Measurements from ENCODE around the gene MPHOSPH10.
A peak's percentile ranks its signal among the peaks of the same experiment; 100 is the strongest.
"Not testable (repeated sequence)": the region's sequence is repeated elsewhere in the genome, so short reads cannot be mapped to it uniquely, and the experiment has no call there.

MPHOSPH10 gene

DNA sequence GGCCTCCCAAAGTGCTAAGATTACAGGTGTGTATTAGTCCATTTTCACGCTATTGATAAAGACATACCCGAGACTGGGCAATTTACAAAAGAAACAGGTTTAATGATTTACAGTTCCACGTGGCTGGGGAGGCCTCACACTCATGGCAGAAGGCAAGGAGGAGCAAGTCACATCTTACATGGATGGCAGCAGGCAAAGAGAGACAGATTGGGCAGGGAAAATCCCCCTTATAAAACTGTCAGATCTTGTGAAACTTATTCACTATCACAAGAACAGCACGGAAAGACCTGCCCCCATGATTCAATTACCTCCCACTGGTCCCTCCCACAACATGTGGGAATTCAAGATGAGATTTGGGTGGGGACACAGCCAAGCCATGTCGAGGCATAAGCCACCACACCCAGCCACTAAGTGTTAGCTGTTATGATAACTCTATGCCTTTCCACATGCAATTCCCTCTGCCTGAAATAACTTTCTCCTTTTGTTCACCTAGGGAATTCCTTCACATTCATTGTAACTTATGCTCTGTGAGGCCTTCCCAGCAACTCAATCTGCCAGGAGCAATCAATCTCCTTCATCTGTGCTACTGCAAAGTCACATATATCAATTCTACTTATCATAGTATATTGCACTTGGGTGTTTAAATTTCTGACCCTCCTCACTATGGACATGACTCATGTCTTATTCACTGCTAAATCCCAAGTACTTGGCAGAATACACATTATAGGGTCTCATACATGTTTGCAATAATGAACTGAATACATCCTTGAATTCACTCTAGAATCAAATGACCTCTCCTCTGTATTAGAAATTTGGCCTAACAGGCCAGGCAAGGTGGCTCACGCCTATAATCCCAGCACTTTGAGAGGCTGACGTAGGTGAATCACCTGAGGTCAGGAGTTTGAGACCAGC is 7.8 kb upstream of the MPHOSPH10 start:
- DNase-seq, result no peak

GRCh38 chr2:71125506-71126294 is 4.7 kb upstream of the MPHOSPH10 start:
- no peak for DNase-seq

DNA sequence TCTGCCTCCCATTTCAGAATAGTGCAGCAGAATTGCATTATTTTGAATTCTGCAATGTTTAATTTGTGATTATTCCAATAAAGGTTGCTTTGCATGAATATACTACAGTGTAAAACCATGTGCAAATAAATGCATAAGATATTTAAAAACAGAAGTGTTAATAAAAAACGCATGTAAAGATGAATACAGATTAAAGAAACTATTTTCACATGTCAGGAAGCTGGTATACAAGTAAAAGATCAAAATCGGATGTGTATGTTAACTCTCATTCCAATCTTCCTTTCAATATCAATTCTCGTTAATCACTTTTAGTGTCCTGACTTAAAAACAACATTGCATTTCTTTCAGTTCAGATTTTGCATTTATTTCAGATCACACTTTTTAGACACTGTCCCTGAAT is 3.5 kb upstream of the MPHOSPH10 start:
- no peak for DNase-seq

DNA sequence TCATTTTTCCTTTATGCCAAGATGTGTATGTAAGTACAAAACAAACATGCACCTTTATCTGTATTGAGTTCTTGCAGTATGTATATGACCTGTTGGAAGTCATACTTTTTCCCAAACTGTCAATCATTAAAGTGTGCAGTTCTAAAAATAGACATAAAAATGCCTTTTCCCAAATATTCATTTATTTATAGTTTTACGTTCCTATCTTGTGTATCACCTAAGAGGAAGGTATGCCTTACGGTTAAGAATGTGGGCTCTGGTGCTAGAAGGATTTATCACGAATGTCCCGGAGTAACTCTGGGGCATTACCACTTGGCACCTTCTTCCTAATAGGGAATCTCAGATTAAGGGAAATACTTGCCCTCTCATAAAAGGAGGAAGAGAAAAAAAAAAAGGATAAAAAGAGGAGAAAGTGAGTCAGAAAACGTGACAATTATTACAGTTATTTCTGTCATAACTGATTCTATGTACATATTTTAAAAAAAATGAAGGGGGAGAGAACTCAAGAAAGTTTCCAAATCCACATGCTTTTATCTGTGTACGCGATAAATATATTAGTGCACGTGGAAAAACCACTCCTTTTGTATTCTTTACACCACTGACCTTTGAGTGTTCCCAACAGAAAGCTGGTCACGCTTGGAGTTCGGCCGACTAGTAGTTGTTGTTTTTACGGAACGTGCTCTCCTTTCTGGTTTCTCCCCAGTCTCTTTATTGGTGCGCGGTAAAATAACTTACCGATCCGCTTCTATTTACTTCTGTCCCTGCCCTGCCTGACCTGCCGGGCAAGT is 1.1 kb upstream of the MPHOSPH10 start:
- DNase-seq, result no peak

DNA sequence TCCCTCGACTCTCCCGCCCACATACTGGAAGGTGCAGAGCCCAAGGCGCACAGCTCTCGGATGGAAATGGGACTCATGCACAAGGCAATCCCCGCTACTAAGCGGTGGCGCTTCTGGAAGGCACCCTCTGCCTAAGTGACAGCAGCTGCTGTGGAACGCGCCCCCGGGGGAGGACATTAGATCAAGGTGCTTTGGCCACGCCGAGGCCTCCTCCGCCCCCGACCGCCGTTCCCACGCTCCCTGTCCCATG is 607 bp upstream of the MPHOSPH10 start:
- DNase-seq, result no peak

GRCh38 chr2:71130905-71131244 is 441 bp downstream of the MPHOSPH10 start:
- no peak for DNase-seq

DNA sequence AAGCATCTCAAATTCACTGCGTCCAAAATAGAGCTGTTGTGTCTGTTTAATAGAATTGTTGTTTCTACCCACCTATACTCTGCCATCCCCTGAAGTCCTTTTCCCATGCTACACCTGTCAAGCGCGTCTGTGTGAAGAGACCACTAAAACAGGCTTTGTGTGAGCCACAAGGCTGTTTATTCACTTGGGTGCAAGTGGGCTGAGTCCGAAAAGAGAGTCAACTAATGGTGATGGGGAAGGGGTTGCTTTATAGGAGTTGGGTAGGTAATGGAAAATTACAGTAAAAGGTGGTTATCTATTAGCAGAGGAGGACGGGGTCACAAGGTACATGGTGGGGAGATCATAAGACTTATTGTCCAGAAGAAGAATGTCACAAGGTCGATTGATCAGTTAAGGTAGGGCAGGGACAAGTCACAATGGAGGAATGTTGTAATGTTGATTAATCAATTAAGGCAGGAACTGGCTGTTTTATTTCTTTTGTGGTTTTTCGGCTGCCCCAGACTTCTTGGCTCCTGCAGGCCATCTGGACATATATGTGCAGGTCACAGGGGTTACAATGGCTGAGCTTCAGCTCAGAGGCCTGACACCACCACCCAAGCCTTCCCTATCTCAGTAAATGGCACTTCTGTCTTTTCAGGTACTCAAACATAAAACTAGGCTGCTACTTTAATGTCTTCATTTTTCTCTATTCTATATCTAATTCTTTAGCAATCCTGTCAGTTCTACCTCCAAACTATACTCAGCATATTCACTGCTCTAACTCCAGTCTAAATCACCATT is 1.1 kb downstream of the MPHOSPH10 start:
- DNase-seq, result not testable (repeated sequence)

DNA sequence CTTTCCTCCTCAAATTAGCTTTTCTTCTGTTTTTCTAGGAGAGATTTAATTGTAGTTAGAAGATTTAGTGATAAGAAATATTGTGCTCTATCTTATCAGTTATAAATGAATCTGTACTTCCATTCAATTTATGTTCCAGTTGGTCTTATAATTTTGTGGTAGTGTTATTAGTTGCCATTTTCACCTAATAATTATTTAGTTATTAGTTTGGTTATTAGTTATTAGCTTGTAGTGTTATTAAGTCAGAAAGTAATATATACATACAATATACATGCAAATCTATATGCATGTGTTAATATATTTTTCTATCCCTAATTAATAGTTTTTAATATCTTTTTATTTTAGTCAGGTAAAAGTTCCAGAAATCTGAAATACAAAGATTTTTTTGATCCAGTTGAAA is 3.2 kb downstream of the MPHOSPH10 start:
- no peak for DNase-seq

- DNase-seq, result no peak
Measured at GRCh38 chr2:71136174-71136573, 5.7 kb downstream of the MPHOSPH10 start.

DNA sequence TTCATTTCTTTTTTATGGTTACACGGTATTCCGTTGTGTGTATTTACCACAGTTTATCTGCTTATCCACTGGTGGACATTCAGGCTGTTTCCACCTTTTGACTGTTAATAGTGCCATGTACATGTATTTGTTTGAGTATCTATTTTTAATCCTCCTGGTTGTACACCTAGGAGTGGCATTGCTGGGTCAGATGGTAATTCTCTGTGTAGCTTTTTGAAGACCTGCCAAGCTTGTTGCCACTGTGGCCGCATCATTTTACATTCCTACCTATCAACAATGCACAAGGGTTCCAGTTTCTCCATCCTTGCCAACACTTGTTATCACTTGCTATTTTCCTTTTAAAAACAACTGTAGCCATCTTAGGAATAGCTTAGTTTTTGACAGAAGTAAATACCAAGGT is 13.3 kb downstream of the MPHOSPH10 start:
- DNase-seq, result no peak

DNA sequence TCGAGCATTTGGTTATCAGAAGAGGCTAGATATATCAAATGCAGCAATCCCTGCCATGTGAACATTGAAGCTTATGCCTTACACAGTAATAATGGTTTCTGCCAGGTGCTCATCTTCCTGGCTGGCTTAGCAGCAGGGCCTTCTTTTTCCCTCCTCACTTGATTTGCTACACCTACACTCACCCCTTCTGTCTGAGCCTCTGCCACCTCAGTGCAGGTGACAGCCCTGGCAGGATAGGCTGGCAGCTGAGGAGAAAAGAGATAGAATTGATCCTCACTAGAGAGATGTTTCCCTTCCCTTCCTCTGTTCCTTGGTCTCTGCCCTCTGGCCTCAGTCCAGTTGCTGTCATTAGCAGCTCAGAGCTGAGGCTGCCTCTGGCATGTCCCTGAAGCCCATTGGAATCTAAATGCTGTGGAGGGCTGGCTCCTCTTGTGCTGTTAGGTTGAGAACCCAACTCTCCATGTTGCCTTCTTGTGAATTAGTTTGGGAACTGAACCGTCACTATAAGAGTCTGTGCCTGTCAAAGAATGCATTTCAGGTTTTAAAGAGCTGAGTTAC is 18.2 kb downstream of the MPHOSPH10 start:
- no peak for DNase-seq

DNA sequence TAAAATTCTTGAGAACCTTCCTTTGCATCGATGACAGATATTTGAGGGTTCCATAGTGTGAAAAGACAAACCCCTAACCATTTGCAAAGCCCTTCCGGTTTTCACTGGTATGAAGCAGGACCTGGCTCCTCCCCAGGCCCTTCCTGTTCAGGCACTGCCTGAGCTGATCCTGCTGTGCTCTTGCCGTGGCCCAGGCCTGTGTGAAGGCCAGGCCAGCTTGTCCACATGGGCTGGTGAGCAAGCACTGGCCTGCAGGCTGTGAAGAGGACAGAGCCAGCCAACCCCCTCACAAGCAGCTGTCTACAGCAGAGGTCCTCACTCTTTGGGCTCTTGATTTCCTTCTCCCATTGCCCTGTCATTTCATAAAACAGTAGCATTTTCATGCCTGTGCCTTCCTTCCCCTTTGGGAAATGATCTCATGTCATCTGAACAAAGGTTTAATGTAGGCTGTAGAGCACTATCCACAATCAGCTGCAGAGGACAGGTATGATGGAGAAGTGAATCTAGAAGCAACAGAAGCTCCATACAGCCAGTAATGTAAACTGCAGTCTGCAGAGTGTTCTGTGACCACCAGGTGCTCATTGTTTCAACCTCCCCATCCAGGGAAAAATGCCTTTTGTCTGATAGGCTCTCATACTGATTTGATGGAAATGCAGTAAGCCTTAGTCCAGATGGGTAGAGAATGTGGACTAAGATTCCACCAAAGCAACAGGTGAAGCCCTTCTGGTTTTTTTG is 19.8 kb downstream of the MPHOSPH10 start:
- no peak for DNase-seq

DNA sequence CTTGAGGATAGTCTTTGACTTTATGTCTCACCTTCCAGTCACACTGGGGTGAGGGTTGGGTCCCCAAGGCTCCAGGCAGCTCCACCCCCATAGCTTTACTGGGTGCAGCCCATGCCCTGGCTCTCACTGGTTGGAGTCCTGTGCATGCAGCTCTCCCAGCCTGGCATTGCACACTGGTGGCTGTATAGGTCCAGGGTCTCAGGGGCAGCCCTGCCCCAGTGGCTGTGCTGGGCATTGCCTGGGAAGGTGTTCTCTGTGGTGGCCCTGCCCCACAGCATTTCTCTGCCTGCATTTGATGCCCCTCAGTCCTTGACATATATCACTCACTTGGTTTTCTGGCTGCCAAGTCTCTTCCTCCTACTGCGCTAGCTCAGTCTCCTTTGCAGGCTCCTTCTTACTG is 21.2 kb downstream of the MPHOSPH10 start:
- no peak for DNase-seq

GRCh38 chr2:71153585-71154224 is 23.3 kb downstream of the MPHOSPH10 start:
- no peak for DNase-seq

DNA sequence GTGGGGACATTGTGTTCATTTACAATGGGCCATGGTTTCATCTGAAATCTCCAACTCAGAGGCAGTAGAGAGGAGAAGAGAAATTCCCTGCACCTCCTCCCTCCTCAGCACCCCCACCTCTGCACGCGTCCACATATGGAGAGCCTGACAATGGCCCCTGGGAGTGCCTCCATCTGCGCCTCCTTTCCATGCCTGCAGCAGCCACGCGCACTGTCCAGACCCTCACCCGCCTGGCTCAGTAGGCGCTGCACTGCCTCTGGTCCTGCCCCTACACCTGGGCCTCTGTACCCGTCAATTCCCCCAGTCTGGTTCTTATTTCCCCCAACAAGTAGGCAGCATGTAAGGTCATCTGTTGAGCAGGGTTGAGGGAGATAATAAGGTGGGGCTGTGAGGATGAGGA is 23.8 kb downstream of the MPHOSPH10 start:
- DNase-seq, result no peak

GRCh38 chr2:71154798-71155197 is 24.4 kb downstream of the MPHOSPH10 start:
- no peak for DNase-seq

- no peak for DNase-seq
Measured at GRCh38 chr2:71155846-71156245, 25.4 kb downstream of the MPHOSPH10 start.

DNA sequence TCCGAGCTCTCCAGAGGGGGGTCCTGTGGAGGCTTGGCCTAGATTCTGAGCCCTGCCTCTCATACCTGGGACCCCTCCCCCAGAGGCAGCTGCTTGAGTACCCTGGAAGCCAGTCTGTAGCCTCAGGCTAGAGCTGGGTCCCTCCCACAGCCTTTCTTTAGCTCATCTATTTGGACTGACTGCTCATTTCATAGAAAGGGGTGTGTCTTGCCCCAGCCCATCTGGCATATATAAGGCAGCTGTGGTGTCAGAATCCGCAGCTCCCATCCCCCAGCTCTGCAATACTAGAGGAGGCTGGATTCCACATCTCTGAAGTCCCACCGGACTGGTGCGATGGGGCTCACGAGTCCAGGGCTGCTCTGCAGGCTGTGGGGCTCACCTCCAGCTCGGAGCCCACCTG is 26.1 kb downstream of the MPHOSPH10 start:
- DNase-seq, result no peak

DNA sequence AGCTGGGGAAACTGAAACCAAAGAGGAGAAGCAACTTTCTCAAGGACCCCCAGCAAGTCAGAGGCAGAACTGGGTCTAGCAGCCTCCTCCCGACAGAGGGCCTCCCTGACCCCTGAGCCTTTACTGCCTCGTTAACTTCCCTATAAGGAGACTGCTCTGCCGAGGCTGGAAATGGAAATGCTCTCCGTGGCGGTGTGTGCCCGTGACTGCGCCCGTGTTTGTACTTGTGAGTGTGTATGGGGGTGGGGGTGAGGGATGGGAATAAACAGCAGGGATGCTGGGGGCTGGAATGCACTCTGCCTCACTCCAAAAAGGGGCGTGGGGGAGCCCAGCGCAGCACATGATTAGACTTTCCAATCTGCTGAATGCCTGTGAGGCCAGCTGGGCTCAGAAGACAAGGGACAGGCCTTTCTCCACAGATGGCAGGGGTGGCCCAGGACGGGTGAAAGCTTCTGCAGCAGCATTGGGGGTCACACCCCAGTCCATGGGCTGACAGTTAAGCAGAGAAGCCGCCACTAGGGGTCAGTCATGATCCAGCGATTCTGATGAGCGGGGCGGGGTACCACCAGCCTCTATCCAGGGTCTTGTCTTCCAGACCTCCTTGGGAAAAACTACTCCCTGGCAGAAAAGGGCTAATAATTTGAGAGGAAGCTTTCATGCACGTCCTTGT is 26.8 kb downstream of the MPHOSPH10 start:
- DNase-seq, result peak; percentile 57

- DNase-seq, result no peak
Measured at GRCh38 chr2:71166812-71167211, 36.4 kb downstream of the MPHOSPH10 start.

DNA sequence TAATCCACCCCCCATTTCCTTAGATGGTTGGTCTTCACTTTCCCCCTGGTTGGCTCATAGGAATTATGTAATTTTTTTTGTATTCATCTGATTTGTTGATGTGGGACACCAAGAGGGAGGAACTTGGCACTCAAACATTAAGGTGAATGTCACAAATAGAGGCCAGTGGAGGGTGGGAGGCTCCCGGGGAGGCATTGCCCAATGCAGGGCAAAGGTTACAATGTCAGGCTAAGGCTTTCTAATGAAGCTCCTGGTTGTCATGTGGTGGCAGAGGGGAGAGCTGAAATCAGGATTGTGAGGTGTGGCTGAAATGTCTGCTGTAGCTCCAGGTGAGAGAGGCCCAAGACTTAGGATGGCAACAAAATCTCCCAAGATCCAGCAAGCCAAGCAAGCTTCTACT is 42.7 kb downstream of the MPHOSPH10 start:
- no peak for DNase-seq

All from CD4-positive, alpha-beta T cell treated with Interleukin-10 for 1 hour (primary cell).